HL-60 (cell line): ENCODE results near the gene RNF103.

Source experiments
- DNase-seq, 2 experiments: peaks; one replicate each; pipeline ENCODE4 v3.0.0-alpha.2; 2010 to 2020; ENCODE audit warnings: low read depth in 1 of 2, low spot score in 1 of 2
- H3K27ac ChIP-seq: fragments of 250-450 bp; sonication (Bioruptor Pico); replicated peaks from 2 replicates; pipeline ENCODE4 v1.5.1; 2020; ENCODE audit warnings: mild to moderate bottlenecking, moderate library complexity
- H3K27me3 ChIP-seq: fragments of 250-450 bp; sonication (Bioruptor Pico); 2 replicates; pipeline ENCODE4 v1.5.1; 2021; ENCODE audit warnings: mild to moderate bottlenecking, moderate library complexity; ENCODE audit not compliant: insufficient read depth, poor library complexity, severe bottlenecking
- H3K4me3 ChIP-seq: replicated peaks from 2 replicates; pipeline ENCODE4 v1.5.1; 2011; ENCODE audit warnings: mild to moderate bottlenecking, control low read depth, low read length; ENCODE audit not compliant: insufficient read depth
- CTCF ChIP-seq: IDR thresholded peaks from one replicate; pipeline ENCODE4 v1.5.1; 2011; ENCODE audit warnings: low read length, control low read depth, inconsistent platforms; ENCODE audit not compliant: insufficient read depth
- GABPA ChIP-seq: IDR thresholded peaks from 2 replicates; pipeline ENCODE4 v1.6.1; 2012; ENCODE audit warnings: low read depth
- POLR2AphosphoS5 ChIP-seq: IDR thresholded peaks from 2 replicates; pipeline ENCODE4 v1.6.1; 2012; ENCODE audit warnings: low read depth
- SPI1 ChIP-seq: IDR thresholded peaks from 2 replicates; pipeline ENCODE4 v1.6.1; 2012; ENCODE audit warnings: low read depth, mild to moderate bottlenecking, borderline replicate concordance
- TF ChIP-seq, protein P1 (sequence below): IDR thresholded peaks from 2 replicates; pipeline ENCODE4 v1.6.1; 2012; ENCODE audit warnings: low read depth; ENCODE audit not compliant: insufficient replicate concordance

The RNF103 gene

DNA sequence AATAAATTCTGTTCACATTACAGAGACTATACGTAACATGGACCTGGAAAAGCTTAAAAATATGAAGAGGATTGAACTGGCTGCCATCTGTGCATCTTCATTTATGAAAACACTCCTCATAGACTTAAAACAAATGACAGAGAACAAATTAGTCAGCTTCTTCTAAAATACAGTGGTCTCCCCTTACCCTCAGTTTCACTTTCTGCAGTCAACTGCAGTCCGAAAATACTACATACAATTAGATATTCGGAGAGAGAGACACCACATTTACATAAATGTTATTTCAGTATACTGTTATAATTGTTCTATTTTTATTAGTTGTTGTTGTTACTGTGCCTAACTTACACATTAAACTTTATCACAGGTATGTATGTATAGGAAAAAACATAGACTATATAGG, 6.5 kb downstream of the RNF103 start:
- no peaks in the 10 kb centered on the region for H3K27me3 ChIP-seq
- DNase-seq: no peak
- no peak overlapping the region for H3K27ac ChIP-seq
- no peak overlapping the region for H3K4me3 ChIP-seq
- no peak for TF ChIP-seq CTCF
- no peak for TF ChIP-seq POLR2AphosphoS5
- TF ChIP-seq, protein P1, sequence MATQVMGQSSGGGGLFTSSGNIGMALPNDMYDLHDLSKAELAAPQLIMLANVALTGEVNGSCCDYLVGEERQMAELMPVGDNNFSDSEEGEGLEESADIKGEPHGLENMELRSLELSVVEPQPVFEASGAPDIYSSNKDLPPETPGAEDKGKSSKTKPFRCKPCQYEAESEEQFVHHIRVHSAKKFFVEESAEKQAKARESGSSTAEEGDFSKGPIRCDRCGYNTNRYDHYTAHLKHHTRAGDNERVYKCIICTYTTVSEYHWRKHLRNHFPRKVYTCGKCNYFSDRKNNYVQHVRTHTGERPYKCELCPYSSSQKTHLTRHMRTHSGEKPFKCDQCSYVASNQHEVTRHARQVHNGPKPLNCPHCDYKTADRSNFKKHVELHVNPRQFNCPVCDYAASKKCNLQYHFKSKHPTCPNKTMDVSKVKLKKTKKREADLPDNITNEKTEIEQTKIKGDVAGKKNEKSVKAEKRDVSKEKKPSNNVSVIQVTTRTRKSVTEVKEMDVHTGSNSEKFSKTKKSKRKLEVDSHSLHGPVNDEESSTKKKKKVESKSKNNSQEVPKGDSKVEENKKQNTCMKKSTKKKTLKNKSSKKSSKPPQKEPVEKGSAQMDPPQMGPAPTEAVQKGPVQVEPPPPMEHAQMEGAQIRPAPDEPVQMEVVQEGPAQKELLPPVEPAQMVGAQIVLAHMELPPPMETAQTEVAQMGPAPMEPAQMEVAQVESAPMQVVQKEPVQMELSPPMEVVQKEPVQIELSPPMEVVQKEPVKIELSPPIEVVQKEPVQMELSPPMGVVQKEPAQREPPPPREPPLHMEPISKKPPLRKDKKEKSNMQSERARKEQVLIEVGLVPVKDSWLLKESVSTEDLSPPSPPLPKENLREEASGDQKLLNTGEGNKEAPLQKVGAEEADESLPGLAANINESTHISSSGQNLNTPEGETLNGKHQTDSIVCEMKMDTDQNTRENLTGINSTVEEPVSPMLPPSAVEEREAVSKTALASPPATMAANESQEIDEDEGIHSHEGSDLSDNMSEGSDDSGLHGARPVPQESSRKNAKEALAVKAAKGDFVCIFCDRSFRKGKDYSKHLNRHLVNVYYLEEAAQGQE: no peak

DNA sequence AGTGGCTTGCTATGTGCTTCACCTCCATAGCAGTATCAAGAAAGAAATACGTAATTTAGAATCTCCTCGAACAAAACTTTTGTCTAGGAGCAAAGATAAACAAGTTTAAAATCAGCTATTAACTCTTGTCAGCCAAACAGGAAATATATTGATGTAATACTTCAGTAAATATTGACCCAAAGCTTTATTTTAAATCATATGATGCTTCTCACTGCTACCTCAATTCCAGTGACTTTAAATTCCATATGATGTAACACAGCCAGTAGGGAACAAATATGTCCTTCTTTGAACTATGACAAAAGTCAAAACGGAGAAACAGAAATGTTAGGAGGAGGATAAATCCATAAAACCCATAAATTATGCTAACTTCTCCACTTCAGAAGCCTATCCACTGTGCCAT, 7.2 kb downstream of the RNF103 start:
- H3K27me3 ChIP-seq: no peaks in the 10 kb centered on the region
- H3K4me3 ChIP-seq: no peak overlapping the region
- DNase-seq: no peak
- no peak overlapping the region for H3K27ac ChIP-seq
- TF ChIP-seq CTCF: no peak

DNA sequence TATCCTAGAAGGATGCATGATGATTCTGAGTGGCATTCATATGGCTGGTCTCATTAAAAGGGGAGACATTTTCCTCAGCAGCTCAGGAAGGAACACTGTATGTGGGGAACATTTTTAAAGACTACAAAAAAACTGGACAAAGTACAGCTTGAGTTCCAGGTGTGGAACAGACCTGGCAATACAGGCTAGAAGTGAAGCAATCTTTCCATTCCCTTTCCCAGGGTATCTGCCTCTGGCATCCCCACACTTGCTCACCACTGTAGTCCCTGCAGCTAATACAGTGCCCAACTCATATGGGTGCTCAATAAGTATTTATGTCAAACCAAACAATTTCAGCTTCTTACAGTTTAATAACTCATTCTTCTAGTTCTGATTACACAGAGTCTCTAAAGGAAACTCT, 8.1 kb downstream of the RNF103 start:
- Histone ChIP-seq H3K27me3 (no peaks in the 10 kb centered on the region), H3K4me3 (no peak overlapping the region), H3K27ac (no peak overlapping the region)
- TF ChIP-seq POLR2AphosphoS5: no peak
- TF ChIP-seq, protein P1: no peak
- no peak for TF ChIP-seq CTCF
- TF ChIP-seq SPI1: no peak
- TF ChIP-seq GABPA: no peak
- no peak for DNase-seq

DNA sequence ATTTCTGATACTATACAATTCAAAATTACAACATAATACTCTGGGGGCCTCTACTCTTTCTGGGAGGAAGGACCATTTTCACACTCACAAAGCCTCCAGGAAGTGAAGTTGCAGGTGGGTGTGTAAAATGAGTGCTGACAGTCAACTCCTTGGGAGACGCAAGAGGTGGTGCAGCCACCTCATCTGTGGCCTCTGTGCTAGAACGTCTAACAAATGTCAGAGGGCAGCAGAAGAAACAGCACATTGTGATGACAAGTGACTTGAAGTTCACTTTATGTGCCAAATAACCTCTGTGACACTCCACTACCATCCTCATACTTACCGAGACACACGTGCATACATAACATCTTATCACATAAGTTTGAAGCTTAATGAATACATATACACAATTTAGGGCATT, 10.2 kb downstream of the RNF103 start:
- no peak for DNase-seq
- Histone ChIP-seq H3K4me3 (no peak overlapping the region), H3K27me3 (no peaks in the 10 kb centered on the region), H3K27ac (no peak overlapping the region)
- no peak for TF ChIP-seq SPI1
- TF ChIP-seq POLR2AphosphoS5: no peak
- no peak for TF ChIP-seq GABPA
- TF ChIP-seq, protein P1: no peak
- TF ChIP-seq CTCF: no peak
